ENCODE measurements around the gene ERBIN.

GRCh38 chr5:66010476-66010875 lies 84.1 kb downstream of the ERBIN start:
- TF ChIP-seq CTCF (IDR thresholded peaks at IDR 0.05): no peak
- TF ChIP-seq TFCP2L1 (CRISPR knock-in tag; IDR thresholded peaks at IDR 0.05): no peak
- no peak for TF ChIP-seq TP53 (CRISPR knock-in tag; IDR thresholded peaks at IDR 0.05)
- no peak for TF ChIP-seq BHLHE40 (IDR thresholded peaks at IDR 0.05; ENCODE audit: low read depth, low read length)

Data from A549 (cell line).